T-helper 17 cell (primary cell): ENCODE measurements around the gene CREBL2. TPM values are rescaled to one million over a fixed set of nuclear protein-coding genes. Genes with fewer than 3 reads are reported as not detected.
"Not testable (repeated sequence)": the region's sequence is repeated elsewhere in the genome, so short reads cannot be mapped to it uniquely, and the experiment has no call there.

ENCODE experiments used
- ATAC-seq: fragments of 150-1000 bp; cut with Tn5 transposase; 2 replicates; pipeline ENCODE4 v1.10.0; 2021; ENCODE audit warnings: mild to moderate bottlenecking, moderate library complexity
- DNase-seq, 3 donors: peaks; one replicate each; pipeline versions ENCODE4 v3.0.0 to v3.0.0-alpha.2; 2020 to 2021
- H3K9me3 ChIP-seq: one replicate; pipeline ENCODE4 v1.7.0; 2013; ENCODE audit warnings: low read length, mild to moderate bottlenecking; ENCODE audit not compliant: control insufficient read depth, poor library complexity, severe bottlenecking
- H3K27ac Mint-ChIP-seq: one replicate; pipeline ENCODE4 v1.8.0; 2022; ENCODE audit warnings: mild to moderate bottlenecking, moderate library complexity, mixed read lengths
- H3K27me3 Mint-ChIP-seq: one replicate; pipeline ENCODE4 v1.8.0; 2022; ENCODE audit warnings: mixed read lengths
- H3K36me3 Mint-ChIP-seq: one replicate; pipeline ENCODE4 v1.8.0; 2022; ENCODE audit warnings: low read depth, mixed read lengths
- H3K4me1 Mint-ChIP-seq: one replicate; pipeline ENCODE4 v1.8.0; 2022; ENCODE audit warnings: mild to moderate bottlenecking, mixed read lengths
- H3K4me3 Mint-ChIP-seq: one replicate; pipeline ENCODE4 v1.8.0; 2022; ENCODE audit warnings: mild to moderate bottlenecking, moderate library complexity, mixed read lengths
- total RNA-seq, 4 donors: library from RNA in 2 of 4; stranded (reverse) in 2 of 4; gene quantifications; one replicate each; pipeline ENCODE4 v1.2.3 and lab custom pipeline; 2022 to 2026

The CREBL2 gene
- total RNA-seq, 2 donors from 2014 or later: 25.6 to 37.2 TPM

- Mint-ChIP-seq H3K36me3 (peaks cover 13% of the 10 kb centered on the region), H3K27me3 (no peaks in the 10 kb centered on the region), H3K4me3 (no peak overlapping the region), H3K4me1 (peaks cover 69% of the 10 kb centered on the region), H3K27ac (no peak overlapping the region)
- no peak for ATAC-seq
- no peak for DNase-seq
- H3K9me3 ChIP-seq: no peaks in the 10 kb centered on the region
These were observed 15.7 kb downstream of the CREBL2 start for GRCh38 chr12:12627308-12627827.

- Mint-ChIP-seq H3K27me3 (no peaks in the 10 kb centered on the region), H3K4me3 (no peak overlapping the region), H3K27ac (no peak overlapping the region), H3K36me3 (peaks cover 13% of the 10 kb centered on the region), H3K4me1 (peaks cover 65% of the 10 kb centered on the region)
- DNase-seq (no peak), ATAC-seq (no peak)
- no peaks in the 10 kb centered on the region for H3K9me3 ChIP-seq
These were observed 16.3 kb downstream of the CREBL2 start for GRCh38 chr12:12628013-12628412.

GRCh38 chr12:12630850-12631249 lies 19.2 kb downstream of the CREBL2 start:
- Mint-ChIP-seq H3K36me3 (peaks cover 10% of the 10 kb centered on the region), H3K4me1 (peaks cover 54% of the 10 kb centered on the region), H3K27me3 (no peaks in the 10 kb centered on the region), H3K4me3 (peak overlapping the region; percentile 37), H3K27ac (peak overlapping the region; percentile 78)
- ATAC-seq: no peak
- DNase-seq: no peak
- no peaks in the 10 kb centered on the region for H3K9me3 ChIP-seq

GRCh38 chr12:12635651-12636050 lies 24.0 kb downstream of the CREBL2 start:
- H3K27me3 Mint-ChIP-seq: no peaks in the 10 kb centered on the region
- H3K4me3 Mint-ChIP-seq: no peak overlapping the region
- H3K27ac Mint-ChIP-seq: no peak overlapping the region
- H3K9me3 ChIP-seq: no peaks in the 10 kb centered on the region
- ATAC-seq (no peak), DNase-seq (no peak)
- H3K36me3 Mint-ChIP-seq: peaks cover 8% of the 10 kb centered on the region
- peaks cover 18% of the 10 kb centered on the region for H3K4me1 Mint-ChIP-seq

GRCh38 chr12:12636641-12637040 lies 25.0 kb downstream of the CREBL2 start:
- Mint-ChIP-seq H3K4me3 (no peak overlapping the region), H3K27ac (peak overlapping the region; percentile 35), H3K4me1 (peaks cover 10% of the 10 kb centered on the region), H3K36me3 (peaks cover 8% of the 10 kb centered on the region), H3K27me3 (no peaks in the 10 kb centered on the region)
- H3K9me3 ChIP-seq: no peaks in the 10 kb centered on the region
- ATAC-seq (no peak), DNase-seq (no peak)

- not testable (repeated sequence) for H3K4me3 Mint-ChIP-seq, H3K36me3 Mint-ChIP-seq, H3K4me1 Mint-ChIP-seq, H3K9me3 ChIP-seq, ATAC-seq, H3K27ac Mint-ChIP-seq, DNase-seq, H3K27me3 Mint-ChIP-seq
These were observed 28.3 kb downstream of the CREBL2 start for GRCh38 chr12:12639995-12640394.

GRCh38 chr12:12641650-12642049 lies 30.0 kb downstream of the CREBL2 start:
- H3K27ac Mint-ChIP-seq: no peak overlapping the region

GRCh38 chr12:12642916-12643315 lies 31.2 kb downstream of the CREBL2 start:
- Mint-ChIP-seq H3K4me3 (no peak overlapping the region), H3K27ac (no peak overlapping the region), H3K4me1 (peaks cover 4% of the 10 kb centered on the region), H3K27me3 (no peaks in the 10 kb centered on the region), H3K36me3 (peaks cover 9% of the 10 kb centered on the region)
- ATAC-seq (no peak), DNase-seq (no peak)
- peaks cover under 1% of the 10 kb centered on the region for H3K9me3 ChIP-seq

More at GRCh38 chr12:12641650-12642049, 30.0 kb downstream of the CREBL2 start:
- ATAC-seq (no peak), DNase-seq (no peak)
- no peaks in the 10 kb centered on the region for H3K27me3 Mint-ChIP-seq
- peaks cover 4% of the 10 kb centered on the region for H3K4me1 Mint-ChIP-seq
- H3K9me3 ChIP-seq: no peaks in the 10 kb centered on the region
- H3K4me3 Mint-ChIP-seq: no peak overlapping the region
- peaks cover 7% of the 10 kb centered on the region for H3K36me3 Mint-ChIP-seq

- Mint-ChIP-seq H3K36me3 (peaks cover 6% of the 10 kb centered on the region), H3K27ac (peak overlapping the region; percentile 30), H3K27me3 (no peaks in the 10 kb centered on the region), H3K4me3 (no peak overlapping the region), H3K4me1 (peaks cover 4% of the 10 kb centered on the region)
- peaks cover 7% of the 10 kb centered on the region for H3K9me3 ChIP-seq
- ATAC-seq (peak; percentile 84), DNase-seq (no peak)
These were observed 33.8 kb downstream of the CREBL2 start for GRCh38 chr12:12645485-12645884.

- peak; percentile 12 for ATAC-seq
- peak overlapping the region; percentile 30 for H3K27ac Mint-ChIP-seq
- H3K4me3 Mint-ChIP-seq, DNase-seq, H3K9me3 ChIP-seq, H3K36me3 Mint-ChIP-seq, H3K27me3 Mint-ChIP-seq, H3K4me1 Mint-ChIP-seq: not testable (repeated sequence)
These were observed 34.3 kb downstream of the CREBL2 start for GRCh38 chr12:12645968-12646367.

- Mint-ChIP-seq H3K4me1 (peaks cover 7% of the 10 kb centered on the region), H3K27me3 (no peaks in the 10 kb centered on the region), H3K27ac (no peak overlapping the region), H3K36me3 (peaks cover 6% of the 10 kb centered on the region), H3K4me3 (no peak overlapping the region)
- ATAC-seq (no peak), DNase-seq (no peak)
- H3K9me3 ChIP-seq: peaks cover 7% of the 10 kb centered on the region
These were observed 34.9 kb downstream of the CREBL2 start for GRCh38 chr12:12646483-12647072.

GRCh38 chr12:12648284-12648683 lies 36.6 kb downstream of the CREBL2 start:
- peaks cover 7% of the 10 kb centered on the region for H3K9me3 ChIP-seq
- no peak for DNase-seq
- Mint-ChIP-seq H3K27me3 (no peaks in the 10 kb centered on the region), H3K4me1 (peaks cover 8% of the 10 kb centered on the region), H3K27ac (no peak overlapping the region), H3K36me3 (peaks cover 4% of the 10 kb centered on the region), H3K4me3 (no peak overlapping the region)
- ATAC-seq: no peak

- Mint-ChIP-seq H3K36me3 (peaks cover 4% of the 10 kb centered on the region), H3K27ac (no peak overlapping the region)
These were observed 37.4 kb downstream of the CREBL2 start for GRCh38 chr12:12648951-12649650.

GRCh38 chr12:12651752-12652151 lies 40.1 kb downstream of the CREBL2 start:
- Mint-ChIP-seq H3K27ac (no peak overlapping the region), H3K4me3 (no peak overlapping the region), H3K27me3 (no peaks in the 10 kb centered on the region), H3K36me3 (peaks cover 2% of the 10 kb centered on the region), H3K4me1 (peaks cover 13% of the 10 kb centered on the region)
- DNase-seq: no peak
- no peak for ATAC-seq
- H3K9me3 ChIP-seq: peaks cover 7% of the 10 kb centered on the region

More at GRCh38 chr12:12648951-12649650, 37.4 kb downstream of the CREBL2 start:
- ATAC-seq: no peak
- H3K9me3 ChIP-seq: peaks cover 7% of the 10 kb centered on the region
- DNase-seq: no peak
- no peak overlapping the region for H3K4me3 Mint-ChIP-seq
- peaks cover 8% of the 10 kb centered on the region for H3K4me1 Mint-ChIP-seq
- H3K27me3 Mint-ChIP-seq: no peaks in the 10 kb centered on the region
